ENCODE measurements around the gene FAM184A. TPM values are rescaled to one million over a fixed set of nuclear protein-coding genes. Genes with fewer than 3 reads are reported as not detected.

FAM184A gene
- total and polyA plus RNA-seq, 9 of the 15 experiments (the other 6 are each of a cell fraction or from before 2014, with no cell fraction given) = 6.4 to 18.7 (median 13.1) TPM

GRCh38 chr6:119079283-119079809 lies 882 bp upstream of the FAM184A start:
- Histone ChIP-seq H3K4me3 (peak overlapping the region; percentile 74), H3K9me3 (replicated peaks; ENCODE audit: control insufficient read depth, insufficient read depth, low read depth, low read length) (peaks cover 4% of the 10 kb centered on the region; the same call in 1 of the 2 replicates), H3K36me3 (ENCODE audit: control insufficient read depth, insufficient read depth, low read length) (no peaks in the 10 kb centered on the region), H4K20me1 (replicated peaks; ENCODE audit: control insufficient read depth, insufficient read depth, low read length) (no peaks in the 10 kb centered on the region), H2AFZ (ENCODE audit: low read depth, low read length) (peak overlapping the region; percentile 98), H3K4me2 (ENCODE audit: insufficient read depth, low read length) (peak overlapping the region; percentile 93), H3K27me3 (ENCODE audit: control insufficient read depth in 2 of 2, insufficient read depth in 2 of 2, low read length in 2 of 2) (no peaks in the 10 kb centered on the region), H3K9ac (ENCODE audit: insufficient read depth in 1 of 2, low read depth in 2 of 2, low read length in 2 of 2) (peak overlapping the region; percentile 81 to 95), H3K79me2 (ENCODE audit: control insufficient read depth, insufficient read depth, low read length) (peaks cover 21% of the 10 kb centered on the region; the same call in 2 of the 3 replicates), H3K4me1 (replicated peaks in 1 of 2; ENCODE audit: control insufficient read depth in 2 of 2, insufficient read depth in 2 of 2, low read length in 2 of 2) (peaks cover 13 to 15% of the 10 kb centered on the region in 2 experiments; a peak in 3 of 5 replicates), H3K9me1 (ENCODE audit: control insufficient read depth, insufficient read depth, low read length) (no peaks in the 10 kb centered on the region), H3K27ac (ENCODE audit: extremely low read depth, low read depth, low read length) (peak overlapping the region; percentile 79)
- BruUV-seq (replicated peaks) = no TSS peak
- DNase-seq (ENCODE audit: extremely low read depth in 1 of 4, low spot score in 3 of 4) (no peak), FAIRE-seq (no peak), ATAC-seq (no peak)
- ChIA-PET POLR2A (interaction anchor here (0.6 to 1.1 kb wide), 2 partner anchors 19 to 27 kb away, joined by 3 read pairs; no protein-coding TSS in a partner anchor), CTCF (ENCODE audit: low intra/inter-chr PET ratio) (interaction anchor here (0.6 kb wide), 1 partner anchor 111 kb away, joined by 3 read pairs; no protein-coding TSS in a partner anchor)
- WGBS (ENCODE audit: insufficient coverage, low coverage, missing lambda C conversion rate) = 18% methylated on average over 9 of the region's 9 CpGs
- in situ Hi-C loops (cut with MboI) (no loop called here), intact Hi-C loops (cut with micrococcal nuclease) (loop anchor here (2.0 to 5.0 kb wide), 3 partner anchors 41 to 187 kb away; partner anchors contain the start of gene ASF1A)
- TF ChIP-seq NKRF (IDR thresholded peaks at IDR 0.05; ENCODE audit: borderline replicate concordance) = 0 out of 2 replicates have a peak, but pooled peaks have one; percentile 12
- 0 out of 2 replicates have a peak, but pooled peaks have one; percentile 16 for TF ChIP-seq ZNF395 (CRISPR knock-in tag; IDR thresholded peaks at IDR 0.05)
- peak; percentile 52; the same call in 1 of the 2 replicates for TF ChIP-seq DPF2 (IDR thresholded peaks at IDR 0.05)
- 0 out of 2 replicates have a peak, but pooled peaks have one; percentile 18 for TF ChIP-seq FOXJ2 (tag; IDR thresholded peaks at IDR 0.05)
- peak; percentile 4; the same call in 1 of the 2 replicates for TF ChIP-seq SP1 (CRISPR knock-in tag; IDR thresholded peaks at IDR 0.05)
- 0 out of 4 replicates have a peak, but pooled peaks of 1 of the 2 experiments have one; percentile 47 for TF ChIP-seq ARNT (IDR thresholded peaks at IDR 0.05)
- TF ChIP-seq ETV5 (CRISPR knock-in tag; IDR thresholded peaks at IDR 0.05; ENCODE audit: low read depth) = no peak
- peak; percentile 66 for TF ChIP-seq ZBTB40 (IDR thresholded peaks at IDR 0.05)
- no peak for TF ChIP-seq ZBTB40 (CRISPR knock-in tag; IDR thresholded peaks at IDR 0.05)

Measured in K562 (cell line).